CD4-positive, alpha-beta T cell treated with Interleukin-6 for 4 hours (primary cell): ENCODE data around the gene TTC34.

Experiments
- DNase-seq: peaks from one replicate; pipeline ENCODE4 v3.0.0-alpha.2; 2020; ENCODE audit warnings: mixed read lengths

The TTC34 gene

GRCh38 chr1:2623571-2624337 lies 177.7 kb downstream of the TTC34 start:
- no peak for DNase-seq

- no peak for DNase-seq
Measured at GRCh38 chr1:2617971-2618470, 183.5 kb downstream of the TTC34 start.

- DNase-seq, result no peak
Measured at GRCh38 chr1:2614145-2614544, 187.3 kb downstream of the TTC34 start.

- no peak for DNase-seq
Measured at GRCh38 chr1:2612591-2613365, 188.7 kb downstream of the TTC34 start.

- no peak for DNase-seq
Measured at GRCh38 chr1:2611621-2612437, 189.7 kb downstream of the TTC34 start.

- peak; percentile 6 for DNase-seq
Measured at GRCh38 chr1:2611031-2611501, 190.4 kb downstream of the TTC34 start.

GRCh38 chr1:2610036-2610959 lies 191.2 kb downstream of the TTC34 start:
- DNase-seq, result no peak

GRCh38 chr1:2609319-2610035 lies 192.0 kb downstream of the TTC34 start:
- DNase-seq, result no peak

- no peak for DNase-seq
Measured at GRCh38 chr1:2607641-2608091, 193.8 kb downstream of the TTC34 start.

GRCh38 chr1:2606881-2607621 lies 194.4 kb downstream of the TTC34 start:
- no peak for DNase-seq

- no peak for DNase-seq
Measured at GRCh38 chr1:2606396-2606880, 195.1 kb downstream of the TTC34 start.

- DNase-seq, result no peak
Measured at GRCh38 chr1:2605509-2606395, 195.7 kb downstream of the TTC34 start.

GRCh38 chr1:2604844-2605508 lies 196.5 kb downstream of the TTC34 start:
- DNase-seq, result no peak

GRCh38 chr1:2604156-2604843 lies 197.2 kb downstream of the TTC34 start:
- no peak for DNase-seq

- no peak for DNase-seq
Measured at GRCh38 chr1:2603521-2604155, 197.9 kb downstream of the TTC34 start.

- DNase-seq, result no peak
Measured at GRCh38 chr1:2602866-2603520, 198.5 kb downstream of the TTC34 start.

GRCh38 chr1:2602311-2602835 lies 199.1 kb downstream of the TTC34 start:
- no peak for DNase-seq
